MCF 10A (cell line): Measurements from ENCODE around the gene FOXP3. TPM values are rescaled to one million over a fixed set of nuclear protein-coding genes. Genes with fewer than 3 reads are reported as not detected.

Experiments used
- BruUV-seq: library from RNA; stranded (reverse); fragments of 400-500 nt; replicated peaks from 2 replicates; lab custom pipeline; 2021; lab: Mats Ljungman, UMichigan
- CTCF ChIA-PET: fragments of 300-600 bp; sonication (Branson Sonifier 250); formaldehyde crosslinking; extraction: SDS; loops from one replicate; lab custom pipeline; 2021; ENCODE audit warnings: antibody characterized with exemption, inconsistent platforms; lab: Yijun Ruan, JAX
- POLR2A ChIA-PET: fragments of 300-600, 350-650 bp; sonication (Branson Sonifier 250); formaldehyde crosslinking; extraction: SDS; loops from one replicate; lab custom pipeline; 2020; ENCODE audit warnings: antibody characterized with exemption, inconsistent platforms; lab: Yijun Ruan, JAX
- DNase-seq: peaks from one replicate; pipeline ENCODE4 v3.0.0-alpha.2; 2018; ENCODE audit not compliant: unreplicated experiment
- H3K27ac Mint-ChIP-seq: one replicate; pipeline ENCODE4 v1.8.0; 2022; ENCODE audit warnings: mild to moderate bottlenecking, low read depth, mixed read lengths; ENCODE audit not compliant: unreplicated experiment
- H3K27me3 Mint-ChIP-seq: one replicate; pipeline ENCODE4 v1.8.0; 2022; ENCODE audit warnings: mixed read lengths; ENCODE audit not compliant: insufficient read depth, unreplicated experiment
- H3K36me3 Mint-ChIP-seq: one replicate; pipeline ENCODE4 v1.8.0; 2022; ENCODE audit warnings: mild to moderate bottlenecking, moderate library complexity, mixed read lengths; ENCODE audit not compliant: insufficient read depth, unreplicated experiment
- H3K4me1 Mint-ChIP-seq: one replicate; pipeline ENCODE4 v1.8.0; 2022; ENCODE audit warnings: mixed read lengths; ENCODE audit not compliant: insufficient read depth, unreplicated experiment
- H3K4me3 Mint-ChIP-seq: one replicate; pipeline ENCODE4 v1.8.0; 2022; ENCODE audit warnings: mild to moderate bottlenecking, moderate library complexity, mixed read lengths; ENCODE audit not compliant: unreplicated experiment
- H3K9me3 Mint-ChIP-seq: one replicate; pipeline ENCODE4 v1.8.0; 2022; ENCODE audit warnings: mixed read lengths; ENCODE audit not compliant: unreplicated experiment
- intact Hi-C: fragments of 100-400 bp; cut with micrococcal nuclease; formaldehyde crosslinking; loops from 2 replicates; pipeline ENCODE4 v1.14.1; 2022
- total RNA-seq: library from RNA; stranded (reverse); gene quantifications from 2 replicates; pipeline ENCODE4 v1.2.3, GENCODE V29; 2022
- TF ChIP-seq, protein P1 (sequence below): fragments of 200-600 bp; IDR thresholded peaks from one replicate; pipeline ENCODE4 v1.8.0; 2022; ENCODE audit warnings: antibody characterized with exemption, mild to moderate bottlenecking; ENCODE audit not compliant: unreplicated experiment

Gene FOXP3
- total RNA-seq, 1 experiment from 2014 or later: 0.26 TPM

DNA sequence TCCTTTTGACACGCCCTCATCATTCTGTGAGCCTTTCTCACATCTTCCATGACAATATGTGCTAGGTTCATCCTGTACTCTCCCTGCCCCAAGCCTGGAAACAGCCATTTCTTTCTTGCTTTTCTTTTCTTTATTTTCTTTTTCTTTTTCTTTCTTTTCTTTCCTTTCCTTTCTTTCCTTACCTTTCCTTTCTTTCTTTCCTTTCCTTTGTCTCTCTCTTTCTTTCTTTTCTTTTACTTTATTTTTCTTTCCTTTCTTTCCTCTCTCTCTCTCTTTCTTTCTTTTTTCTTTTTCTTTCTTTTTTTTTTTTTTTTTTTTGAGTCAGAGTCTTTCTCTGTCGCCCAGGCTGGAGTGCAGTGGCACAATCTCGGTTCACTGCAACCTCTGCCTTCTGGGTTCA is 19.7 kb upstream of the FOXP3 start:
- TF ChIP-seq, protein P1, sequence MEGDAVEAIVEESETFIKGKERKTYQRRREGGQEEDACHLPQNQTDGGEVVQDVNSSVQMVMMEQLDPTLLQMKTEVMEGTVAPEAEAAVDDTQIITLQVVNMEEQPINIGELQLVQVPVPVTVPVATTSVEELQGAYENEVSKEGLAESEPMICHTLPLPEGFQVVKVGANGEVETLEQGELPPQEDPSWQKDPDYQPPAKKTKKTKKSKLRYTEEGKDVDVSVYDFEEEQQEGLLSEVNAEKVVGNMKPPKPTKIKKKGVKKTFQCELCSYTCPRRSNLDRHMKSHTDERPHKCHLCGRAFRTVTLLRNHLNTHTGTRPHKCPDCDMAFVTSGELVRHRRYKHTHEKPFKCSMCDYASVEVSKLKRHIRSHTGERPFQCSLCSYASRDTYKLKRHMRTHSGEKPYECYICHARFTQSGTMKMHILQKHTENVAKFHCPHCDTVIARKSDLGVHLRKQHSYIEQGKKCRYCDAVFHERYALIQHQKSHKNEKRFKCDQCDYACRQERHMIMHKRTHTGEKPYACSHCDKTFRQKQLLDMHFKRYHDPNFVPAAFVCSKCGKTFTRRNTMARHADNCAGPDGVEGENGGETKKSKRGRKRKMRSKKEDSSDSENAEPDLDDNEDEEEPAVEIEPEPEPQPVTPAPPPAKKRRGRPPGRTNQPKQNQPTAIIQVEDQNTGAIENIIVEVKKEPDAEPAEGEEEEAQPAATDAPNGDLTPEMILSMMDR: no peak
- H3K4me1 Mint-ChIP-seq: no peaks in the 10 kb centered on the region
- CTCF ChIA-PET: interaction anchor here (0.5 to 0.9 kb wide), 3 partner anchors 8 to 555 kb away, joined by 3 to 4 read pairs (median 3); no protein-coding TSS in a partner anchor
- no peak overlapping the region for H3K27ac Mint-ChIP-seq
- POLR2A ChIA-PET: no interaction called here
- H3K9me3 Mint-ChIP-seq: no peaks in the 10 kb centered on the region
- no peak overlapping the region for H3K4me3 Mint-ChIP-seq
- H3K27me3 Mint-ChIP-seq: no peaks in the 10 kb centered on the region
- intact Hi-C loops: no loop called here
- H3K36me3 Mint-ChIP-seq: no peaks in the 10 kb centered on the region
- DNase-seq: no peak
- BruUV-seq: no TSS peak

DNA sequence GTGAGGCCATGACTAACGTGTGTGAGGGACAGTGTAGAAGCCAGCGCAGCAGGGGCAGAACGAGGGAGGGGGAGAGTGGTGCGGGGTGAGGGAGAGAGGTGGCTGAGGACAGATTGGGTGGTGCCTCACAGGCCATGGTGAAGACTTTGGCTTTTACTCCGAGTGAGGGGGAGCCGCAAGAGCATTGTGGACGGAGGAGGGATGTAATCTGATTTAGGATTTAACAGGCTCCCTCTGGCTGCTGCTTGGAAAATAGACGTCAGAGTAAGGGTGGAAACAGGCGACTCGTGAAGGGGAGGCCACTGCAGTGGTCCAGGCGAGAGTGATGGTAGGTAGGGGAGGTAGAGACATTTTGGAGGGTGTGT is 18.1 kb upstream of the FOXP3 start:
- TF ChIP-seq, protein P1: no peak
- H3K4me1 Mint-ChIP-seq: no peaks in the 10 kb centered on the region
- DNase-seq: no peak
- no TSS peak for BruUV-seq
- no peaks in the 10 kb centered on the region for H3K36me3 Mint-ChIP-seq
- intact Hi-C loops: no loop called here
- no peaks in the 10 kb centered on the region for H3K27me3 Mint-ChIP-seq
- H3K4me3 Mint-ChIP-seq: no peak overlapping the region
- no peaks in the 10 kb centered on the region for H3K9me3 Mint-ChIP-seq
- ChIA-PET CTCF (no interaction called here), POLR2A (no interaction called here)
- H3K27ac Mint-ChIP-seq: no peak overlapping the region

DNA sequence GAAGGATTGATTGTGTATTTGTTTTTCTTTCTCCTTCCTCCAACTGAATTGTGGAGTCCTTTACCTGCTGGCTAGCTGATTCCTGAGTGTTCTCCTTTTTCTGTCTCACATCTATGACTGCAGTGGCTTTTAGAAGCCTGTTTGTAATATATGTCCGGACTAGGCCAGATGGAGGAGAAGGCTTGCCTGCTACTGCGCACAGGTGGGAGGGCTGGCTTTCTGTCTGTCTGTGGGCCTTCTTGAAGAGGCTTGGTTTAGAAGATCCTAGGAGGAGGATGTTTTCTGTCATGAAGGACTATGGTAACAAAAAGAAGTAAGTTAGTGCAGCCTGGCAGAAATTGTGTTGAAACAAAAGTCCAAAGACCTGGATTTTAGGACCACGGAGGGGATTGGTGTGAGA is 13.6 kb upstream of the FOXP3 start:
- Mint-ChIP-seq H3K27ac (peak overlapping the region; percentile 73), H3K4me1 (no peaks in the 10 kb centered on the region), H3K4me3 (no peak overlapping the region), H3K9me3 (no peaks in the 10 kb centered on the region), H3K36me3 (no peaks in the 10 kb centered on the region), H3K27me3 (no peaks in the 10 kb centered on the region)
- TF ChIP-seq, protein P1: no peak
- intact Hi-C loops: no loop called here
- BruUV-seq: no TSS peak
- ChIA-PET POLR2A (no interaction called here), CTCF (no interaction called here)
- DNase-seq: no peak

DNA sequence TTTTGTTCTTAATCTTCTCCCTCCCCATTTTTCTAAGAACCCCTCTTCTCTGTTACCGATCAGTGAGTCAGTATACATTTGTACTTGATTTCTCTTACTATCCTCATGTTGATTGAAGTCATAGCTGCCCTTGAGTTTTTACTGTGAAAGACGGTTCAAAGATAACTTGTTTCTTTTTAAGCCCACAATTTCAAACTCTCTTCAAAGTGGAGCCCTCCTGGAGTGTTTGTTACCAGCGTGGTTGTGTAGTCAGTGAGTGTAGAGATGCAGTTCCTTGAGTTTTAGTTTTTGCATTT is 13.0 kb upstream of the FOXP3 start:
- BruUV-seq: no TSS peak
- POLR2A ChIA-PET: no interaction called here
- DNase-seq: no peak
- Mint-ChIP-seq H3K27me3 (no peaks in the 10 kb centered on the region), H3K4me1 (no peaks in the 10 kb centered on the region), H3K27ac (peak overlapping the region; percentile 73), H3K4me3 (no peak overlapping the region), H3K36me3 (no peaks in the 10 kb centered on the region), H3K9me3 (no peaks in the 10 kb centered on the region)
- CTCF ChIA-PET: no interaction called here
- TF ChIP-seq, protein P1: no peak
- intact Hi-C loops: no loop called here
